IMR-90 (cell line): ENCODE measurements around the gene P4HA1. TPM values are rescaled to one million over a fixed set of nuclear protein-coding genes. Genes with fewer than 3 reads are reported as not detected.

Experiments
- ATAC-seq: fragments of 200-7000 bp; cut with Tn5 transposase; 2 replicates; pipeline ENCODE4 v1.9.1; 2020; ENCODE audit warnings: low read depth, mild to moderate bottlenecking, moderate library complexity
- BruUV-seq: library from RNA; stranded (reverse); fragments of 400-500 nt; replicated peaks from 2 replicates; lab custom pipeline; 2021; lab: Mats Ljungman, UMichigan
- CTCF ChIA-PET: fragments of 300-600 bp; formaldehyde crosslinking; extraction: SDS; loops from one replicate; lab custom pipeline; 2021; ENCODE audit warnings: antibody characterized with exemption; lab: Yijun Ruan, JAX
- POLR2A ChIA-PET: fragments of 300-600 bp; sonication (Branson Sonifier 250); formaldehyde crosslinking; loops from one replicate; lab custom pipeline; 2022; ENCODE audit warnings: antibody characterized with exemption; ENCODE audit not compliant: unreplicated experiment; lab: Charles Lee
- DNase-seq: peaks from one replicate; pipeline ENCODE4 v3.0.0; 2013
- H2AFZ ChIP-seq: replicated peaks from 2 replicates; pipeline ENCODE3; 2013; ENCODE audit warnings: low read length, mild to moderate bottlenecking; ENCODE audit not compliant: poor library complexity
- H2AK5ac ChIP-seq: 2 replicates; pipeline ENCODE4 v1.6.1; 2013; ENCODE audit warnings: low read depth, low read length, inconsistent platforms
- H2AK9ac ChIP-seq: replicated peaks from 2 replicates; pipeline ENCODE3; 2013; ENCODE audit warnings: mild to moderate bottlenecking, low read depth, low read length, moderate library complexity; ENCODE audit not compliant: poor library complexity
- H2BK120ac ChIP-seq: 2 replicates; pipeline ENCODE4 v1.6.1; 2013; ENCODE audit warnings: low read depth, low read length, inconsistent platforms
- H2BK15ac ChIP-seq: 3 replicates; pipeline ENCODE4 v1.6.1; 2013; ENCODE audit warnings: low read depth, low read length, inconsistent platforms
- H2BK20ac ChIP-seq: 2 replicates; pipeline ENCODE4 v1.6.1; 2013; ENCODE audit warnings: low read depth, mild to moderate bottlenecking, inconsistent platforms, low read length, moderate library complexity
- H2BK5ac ChIP-seq: 2 replicates; pipeline ENCODE4 v1.6.1; 2013; ENCODE audit warnings: mild to moderate bottlenecking, low read depth, low read length, inconsistent platforms; ENCODE audit not compliant: poor library complexity, severe bottlenecking
- H3K14ac ChIP-seq: replicated peaks from 2 replicates; pipeline ENCODE4 v1.6.1; 2013; ENCODE audit warnings: low read depth, low read length, inconsistent platforms
- H3K18ac ChIP-seq: 2 replicates; pipeline ENCODE4 v1.6.1; 2013; ENCODE audit warnings: low read depth, low read length, control low read depth
- H3K23ac ChIP-seq: 2 replicates; pipeline ENCODE4 v1.6.1; 2013; ENCODE audit warnings: low read depth, low read length, inconsistent platforms
- H3K27ac ChIP-seq: 2 replicates; pipeline ENCODE4 v1.5.1; 2013; ENCODE audit warnings: mild to moderate bottlenecking, control low read depth, low read length; ENCODE audit not compliant: insufficient read depth
- H3K27me3 ChIP-seq: 2 replicates; pipeline ENCODE4 v1.6.1; 2013; ENCODE audit warnings: low read length; ENCODE audit not compliant: control insufficient read depth, insufficient read depth
- H3K36me3 ChIP-seq: 2 replicates; pipeline ENCODE4 v1.6.1; 2013; ENCODE audit warnings: low read length, mixed read lengths; ENCODE audit not compliant: control insufficient read depth, insufficient read depth
- H3K4ac ChIP-seq: 2 replicates; pipeline ENCODE4 v1.6.1; 2013; ENCODE audit warnings: low read depth, low read length, inconsistent platforms
- H3K4me1 ChIP-seq: 2 replicates; pipeline ENCODE4 v1.6.1; 2013; ENCODE audit warnings: low read length, mixed read lengths; ENCODE audit not compliant: control insufficient read depth, insufficient read depth
- H3K4me2 ChIP-seq: 2 replicates; pipeline ENCODE4 v1.6.1; 2013; ENCODE audit warnings: low read depth, mild to moderate bottlenecking, control low read depth, low read length, moderate library complexity
- H3K4me3 ChIP-seq: 2 replicates; pipeline ENCODE4 v1.5.1; 2013; ENCODE audit warnings: low read depth, mild to moderate bottlenecking, control low read depth, low read length, moderate library complexity; ENCODE audit not compliant: insufficient read depth
- H3K56ac ChIP-seq: 2 replicates; pipeline ENCODE4 v1.6.1; 2013; ENCODE audit warnings: low read length, inconsistent platforms; ENCODE audit not compliant: insufficient read depth; ENCODE audit errors: extremely low read depth
- H3K79me1 ChIP-seq, 2 experiments: 2 replicates each; pipeline ENCODE4 v1.6.1; 2013; ENCODE audit warnings: low read length in 2 of 2, inconsistent platforms in 1 of 2, low read depth in 1 of 2
- H3K9ac ChIP-seq: 2 replicates; pipeline ENCODE4 v1.6.1; 2013; ENCODE audit warnings: low read depth, low read length, control low read depth
- H3K9me1 ChIP-seq: 2 replicates; pipeline ENCODE4 v1.6.1; 2013; ENCODE audit warnings: low read length, inconsistent platforms; ENCODE audit not compliant: insufficient read depth
- H3K9me3 ChIP-seq: 2 replicates; pipeline ENCODE4 v1.6.1; 2013; ENCODE audit warnings: low read length; ENCODE audit not compliant: control insufficient read depth, insufficient read depth
- H4K20me1 ChIP-seq: 2 replicates; pipeline ENCODE4 v1.6.1; 2013; ENCODE audit warnings: low read length, inconsistent platforms; ENCODE audit not compliant: insufficient read depth
- H4K5ac ChIP-seq: 2 replicates; pipeline ENCODE4 v1.6.1; 2013; ENCODE audit warnings: mild to moderate bottlenecking, low read depth, low read length, control low read depth
- H4K8ac ChIP-seq, 2 experiments: 2 replicates each; pipeline ENCODE4 v1.6.1; 2013; ENCODE audit warnings: low read depth in 2 of 2, low read length in 2 of 2, control low read depth in 1 of 2, inconsistent platforms in 1 of 2
- H4K91ac ChIP-seq: 2 replicates; pipeline ENCODE4 v1.6.1; 2013; ENCODE audit warnings: low read depth, low read length, inconsistent platforms; ENCODE audit not compliant: insufficient read depth
- BHLHE40 ChIP-seq: fragments of 150-350 bp; IDR thresholded peaks from 2 replicates; pipeline ENCODE4 v1.6.1; 2016; ENCODE audit warnings: mild to moderate bottlenecking, low read depth, low read length
- CEBPB ChIP-seq: IDR thresholded peaks from 2 replicates; pipeline ENCODE4 v1.6.1; 2012; ENCODE audit warnings: low read depth, low read length, improper control_type of control experiment
- CHD1 ChIP-seq: IDR thresholded peaks from 2 replicates; pipeline ENCODE4 v1.6.1; 2012; ENCODE audit warnings: low read depth, low read length, improper control_type of control experiment
- FOS ChIP-seq: fragments of 150-350 bp; IDR thresholded peaks from 2 replicates; pipeline ENCODE4 v1.6.1; 2016; ENCODE audit warnings: low read depth, low read length
- MAFK ChIP-seq: IDR thresholded peaks from 2 replicates; pipeline ENCODE4 v1.6.1; 2012; ENCODE audit warnings: low read depth, low read length, improper control_type of control experiment
- MAZ ChIP-seq: IDR thresholded peaks from 2 replicates; pipeline ENCODE4 v1.6.1; 2012; ENCODE audit warnings: low read depth, mild to moderate bottlenecking, low read length, improper control_type of control experiment, moderate library complexity, borderline replicate concordance
- MXI1 ChIP-seq: IDR thresholded peaks from 2 replicates; pipeline ENCODE4 v1.6.1; 2012; ENCODE audit warnings: low read depth, mild to moderate bottlenecking, low read length, moderate library complexity, borderline replicate concordance
- NFE2L2 ChIP-seq: fragments of 150-350 bp; IDR thresholded peaks from 2 replicates; pipeline ENCODE4 v1.6.1; 2016; ENCODE audit warnings: low read depth, mild to moderate bottlenecking, low read length
- POLR2A ChIP-seq: IDR thresholded peaks from 2 replicates; pipeline ENCODE4 v1.6.1; 2012; ENCODE audit warnings: mild to moderate bottlenecking, low read depth, low read length
- RAD21 ChIP-seq: IDR thresholded peaks from 2 replicates; pipeline ENCODE4 v1.6.1; 2012; ENCODE audit warnings: low read length, improper control_type of control experiment
- RCOR1 ChIP-seq: IDR thresholded peaks from 2 replicates; pipeline ENCODE4 v1.6.1; 2012; ENCODE audit warnings: mild to moderate bottlenecking, low read length, improper control_type of control experiment; ENCODE audit not compliant: insufficient replicate concordance
- RFX5 ChIP-seq: IDR thresholded peaks from 2 replicates; pipeline ENCODE4 v1.8.0; 2012; ENCODE audit warnings: low read depth, mild to moderate bottlenecking, low read length, moderate library complexity
- SMC3 ChIP-seq: fragments of 150-350 bp; IDR thresholded peaks from 2 replicates; pipeline ENCODE4 v1.6.1; 2016; ENCODE audit warnings: low read depth, mild to moderate bottlenecking, antibody characterized with exemption, low read length, moderate library complexity
- WGBS, 2 experiments: methylation state at CpG; one replicate each; pipeline versions ENCODE4 v1.1.5 to v1.1.7; 2013; ENCODE audit warnings: missing lambda C conversion rate in 2 of 2; ENCODE audit not compliant: insufficient read length in 1 of 2; ENCODE audit errors: extremely low coverage in 2 of 2; 5-methylcytosine and 5-hydroxymethylcytosine counted together
- dilution Hi-C: fragments of 300-500 bp; cut with HindIII; formaldehyde crosslinking; loops from one replicate; pipeline ENCODE4 v1.14.3; 2018; ENCODE audit warnings: low sequenced_read_pairs; ENCODE audit not compliant: unreplicated experiment
- in situ Hi-C: fragments of 300-500 bp; cut with MboI; formaldehyde crosslinking; loops from 3 replicates; pipeline ENCODE4 v1.14.3; 2019; ENCODE audit warnings: low sequenced_read_pairs, inconsistent platforms, mixed read lengths
- intact Hi-C: fragments of 100-400 bp; cut with micrococcal nuclease; formaldehyde crosslinking; loops from 2 replicates; pipeline ENCODE4 v1.10.0; 2022
- polyA plus RNA-seq, 3 experiments: library from polyadenylated mRNA; depleted of rRNA; stranded (reverse); fragments of >200 nt; gene quantifications; 2 replicates each; pipeline ENCODE4 v1.2.3, GENCODE V29; 2012; ENCODE audit warnings: low replicate concordance in 1 of 3
- total RNA-seq: library from RNA; depleted of rRNA; stranded (reverse); fragments of >200 nt; gene quantifications from 2 replicates; pipeline ENCODE4 v1.2.3, GENCODE V29; 2012
- TF ChIP-seq, protein P1 (sequence below): fragments of 150-350 bp; IDR thresholded peaks from 2 replicates; pipeline ENCODE4 v1.6.1; 2017; ENCODE audit warnings: mild to moderate bottlenecking, antibody characterized with exemption, low read length, low read depth
- TF ChIP-seq, protein P2 (sequence below): fragments of 150-350 bp; IDR thresholded peaks from 2 replicates; pipeline ENCODE4 v1.6.1; 2016; ENCODE audit warnings: low read depth, mild to moderate bottlenecking, low read length, moderate library complexity, borderline replicate concordance

The P4HA1 gene
- total and polyA plus RNA-seq, 2 of the 4 experiments (the other 2 are of a cell fraction) = 178 to 241 TPM

DNA sequence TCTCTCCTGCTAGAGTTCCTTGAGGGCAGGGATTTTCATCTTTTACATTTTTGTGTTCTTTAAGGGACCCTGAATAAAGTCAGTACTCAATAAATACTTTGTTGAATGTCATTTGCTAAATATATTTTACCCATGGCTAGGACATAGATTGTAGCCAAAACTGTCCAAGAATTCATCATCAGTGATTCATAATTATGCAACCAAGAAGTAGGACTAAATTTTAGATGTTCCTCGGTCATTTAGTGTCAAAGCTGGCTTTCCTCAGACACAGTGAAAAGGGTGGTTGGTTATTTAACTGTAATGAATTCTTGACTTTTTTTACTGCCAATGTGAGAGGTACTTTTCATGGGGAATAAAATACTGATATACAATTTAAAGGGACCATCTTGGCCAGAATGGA is 16.9 kb upstream of the P4HA1 start:
- peak; percentile 45 for DNase-seq
- Histone ChIP-seq H3K4me3 (no peak overlapping the region), H2BK15ac (no peak overlapping the region), H3K36me3 (peaks cover 3% of the 10 kb centered on the region; the same call in 1 of the 2 replicates), H3K23ac (no peak overlapping the region), H3K18ac (no peak overlapping the region), H3K4me1 (peaks cover 11% of the 10 kb centered on the region), H2AFZ (no peak overlapping the region), H3K27me3 (no peaks in the 10 kb centered on the region), H3K14ac (no peak overlapping the region), H2AK9ac (no peak overlapping the region), H4K91ac (no peak overlapping the region), H3K9me3 (no peaks in the 10 kb centered on the region), H3K79me1 (peaks cover 11 to 12% of the 10 kb centered on the region in 2 experiments; a peak in 3 of 4 replicates), H3K9ac (no peak overlapping the region), H2BK5ac (peak overlapping the region; percentile 5), H4K5ac (no peak overlapping the region), H2BK20ac (no peak overlapping the region), H3K27ac (no peak overlapping the region), H3K9me1 (no peaks in the 10 kb centered on the region), H4K8ac (no peak overlapping the region), H4K20me1 (no peaks in the 10 kb centered on the region), H3K56ac (no peak overlapping the region), H2AK5ac (no peak overlapping the region), H3K4ac (no peak overlapping the region), H2BK120ac (no peak overlapping the region), H3K4me2 (no peak overlapping the region; the same call in 1 of the 2 replicates)
- no peak for ATAC-seq
- intact Hi-C loops (loop anchor here (5.0 kb wide), 1 partner anchor 44 kb away; no protein-coding TSS in a partner anchor), dilution Hi-C loops (no loop called here), in situ Hi-C loops (no loop called here)
- WGBS, 2 experiments = no CpG with 5 or more reads among the region's 1 CpG
- CTCF ChIA-PET = interaction anchor here (1.2 kb wide), 1 partner anchor 14 kb away, joined by 3 read pairs; no protein-coding TSS in a partner anchor
- no TSS peak for BruUV-seq
- TF ChIP-seq, protein P1, sequence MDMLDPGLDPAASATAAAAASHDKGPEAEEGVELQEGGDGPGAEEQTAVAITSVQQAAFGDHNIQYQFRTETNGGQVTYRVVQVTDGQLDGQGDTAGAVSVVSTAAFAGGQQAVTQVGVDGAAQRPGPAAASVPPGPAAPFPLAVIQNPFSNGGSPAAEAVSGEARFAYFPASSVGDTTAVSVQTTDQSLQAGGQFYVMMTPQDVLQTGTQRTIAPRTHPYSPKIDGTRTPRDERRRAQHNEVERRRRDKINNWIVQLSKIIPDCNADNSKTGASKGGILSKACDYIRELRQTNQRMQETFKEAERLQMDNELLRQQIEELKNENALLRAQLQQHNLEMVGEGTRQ = no peak
- no peak for TF ChIP-seq BHLHE40
- TF ChIP-seq, protein P2, sequence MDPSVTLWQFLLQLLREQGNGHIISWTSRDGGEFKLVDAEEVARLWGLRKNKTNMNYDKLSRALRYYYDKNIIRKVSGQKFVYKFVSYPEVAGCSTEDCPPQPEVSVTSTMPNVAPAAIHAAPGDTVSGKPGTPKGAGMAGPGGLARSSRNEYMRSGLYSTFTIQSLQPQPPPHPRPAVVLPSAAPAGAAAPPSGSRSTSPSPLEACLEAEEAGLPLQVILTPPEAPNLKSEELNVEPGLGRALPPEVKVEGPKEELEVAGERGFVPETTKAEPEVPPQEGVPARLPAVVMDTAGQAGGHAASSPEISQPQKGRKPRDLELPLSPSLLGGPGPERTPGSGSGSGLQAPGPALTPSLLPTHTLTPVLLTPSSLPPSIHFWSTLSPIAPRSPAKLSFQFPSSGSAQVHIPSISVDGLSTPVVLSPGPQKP = no peak
- no peak for TF ChIP-seq SMC3
- TF ChIP-seq POLR2A = no peak
- TF ChIP-seq CEBPB = peak; percentile 82
- peak; percentile 38; the same call in 1 of the 2 replicates for TF ChIP-seq FOS
- no peak for TF ChIP-seq MAZ
- no peak for TF ChIP-seq RCOR1
- no peak for TF ChIP-seq NFE2L2
- TF ChIP-seq MXI1 = no peak
- TF ChIP-seq MAFK = no peak
- no peak for TF ChIP-seq RAD21
- TF ChIP-seq RFX5 = no peak
- TF ChIP-seq CHD1 = no peak
- POLR2A ChIA-PET = no interaction called here
